Cardiac fibroblast (primary cell): Measurements from ENCODE around the gene REG4.

Experiments
- DNase-seq, 2 donors: peaks; one replicate each; pipeline versions ENCODE4 v3.0.0 to v3.0.0-alpha.2; 2010; ENCODE audit warnings: low read depth in 2 of 2
- H3K4me3 ChIP-seq, 2 donors: replicated peaks in 1 of 2; 1 replicate in 1 of 2; 2 replicates in 1 of 2; pipeline ENCODE4 v1.5.1; 2011; ENCODE audit warnings: low read depth in 2 of 2, low read length in 2 of 2, mild to moderate bottlenecking in 2 of 2, moderate library complexity in 1 of 2
- CTCF ChIP-seq: IDR thresholded peaks from one replicate; pipeline ENCODE4 v1.5.1; 2011; ENCODE audit warnings: low read depth, mild to moderate bottlenecking, low read length, inconsistent platforms

REG4 gene

GRCh38 chr1:119774746-119775490 is 36.3 kb downstream of the REG4 start:
- TF ChIP-seq CTCF, result no peak
- no peak for DNase-seq

GRCh38 chr1:119773711-119774241 is 37.5 kb downstream of the REG4 start:
- DNase-seq, result peak in 1 of 2 donors; percentile 56
- H3K4me3 ChIP-seq, result no peak overlapping the region
- TF ChIP-seq CTCF, result no peak

More at GRCh38 chr1:119774746-119775490, 36.3 kb downstream of the REG4 start:
- H3K4me3 ChIP-seq, result no peak overlapping the region

GRCh38 chr1:119772298-119772697 is 39.0 kb downstream of the REG4 start:
- DNase-seq, result no peak
- TF ChIP-seq CTCF, result no peak
- H3K4me3 ChIP-seq, result no peak overlapping the region

GRCh38 chr1:119771770-119772169 is 39.5 kb downstream of the REG4 start:
- no peak for TF ChIP-seq CTCF
- H3K4me3 ChIP-seq, result no peak overlapping the region
- no peak for DNase-seq

- DNase-seq, result peak in 1 of 2 donors; percentile 24
- no peak for TF ChIP-seq CTCF
Observed at GRCh38 chr1:119771016-119771415, 40.2 kb downstream of the REG4 start.

GRCh38 chr1:119768778-119769177 is 42.5 kb downstream of the REG4 start, which contains the start of gene HMGCS2:
TSS of gene HMGCS2 (minus strand) at chr1:119768905. CDS start at chr1:119768844, 61 bp downstream.
- no peak for TF ChIP-seq CTCF

More at GRCh38 chr1:119771016-119771415, 40.2 kb downstream of the REG4 start:
- H3K4me3 ChIP-seq, result no peak overlapping the region

More at GRCh38 chr1:119768778-119769177, 42.5 kb downstream of the REG4 start, which contains the start of gene HMGCS2:
- H3K4me3 ChIP-seq, result no peak within 1 kb of the TSS
- DNase-seq, result no peak
